ENCODE results near the gene GRIK4.

GRIK4 gene

DNA sequence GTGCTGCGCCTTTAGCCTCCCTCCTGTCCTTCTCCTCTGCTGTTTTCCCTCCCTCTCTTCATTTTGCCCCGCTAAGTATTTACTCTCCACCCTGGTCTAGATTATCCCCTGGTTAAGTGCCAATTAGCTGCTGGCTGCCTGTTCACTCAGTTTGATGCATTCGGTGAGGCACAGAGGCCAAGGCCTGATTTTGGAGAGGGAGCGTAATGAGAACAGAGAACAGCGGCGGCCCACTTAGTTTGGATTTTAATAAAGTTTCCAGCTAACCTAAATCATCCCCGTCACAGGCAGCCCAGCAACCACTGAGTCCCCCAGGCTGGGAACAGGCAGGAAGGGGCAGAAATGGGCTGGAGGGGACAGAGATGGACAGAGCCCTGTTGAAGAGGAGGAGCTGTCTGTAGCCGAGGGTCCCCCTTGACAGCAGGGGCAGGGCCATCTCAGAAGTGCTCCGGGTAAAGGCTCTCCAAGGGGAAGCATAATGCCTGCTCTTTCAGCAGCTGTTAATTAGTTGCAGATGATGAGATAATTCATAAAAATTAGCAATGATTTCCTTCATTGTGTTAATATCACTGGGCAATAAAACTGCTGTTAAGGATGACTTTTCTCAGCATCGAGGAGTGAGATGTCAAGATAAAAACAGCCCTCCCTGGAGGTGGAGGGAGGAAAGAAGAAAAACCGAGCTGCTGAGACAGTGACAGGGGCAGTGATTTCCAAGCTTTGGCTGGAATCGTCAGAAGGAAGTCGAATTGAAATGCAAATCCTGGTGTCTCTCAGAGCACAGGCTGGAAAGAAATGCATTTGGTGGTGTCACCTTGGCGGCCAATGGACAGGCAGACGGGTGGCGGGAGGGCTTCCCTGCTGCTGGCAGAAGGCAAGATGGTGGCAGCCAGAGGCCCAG, 170.1 kb downstream of the GRIK4 start:
- no peak for DNase-seq

GRCh38 chr11:120682332-120682649, 170.7 kb downstream of the GRIK4 start:
- DNase-seq, result no peak

DNA sequence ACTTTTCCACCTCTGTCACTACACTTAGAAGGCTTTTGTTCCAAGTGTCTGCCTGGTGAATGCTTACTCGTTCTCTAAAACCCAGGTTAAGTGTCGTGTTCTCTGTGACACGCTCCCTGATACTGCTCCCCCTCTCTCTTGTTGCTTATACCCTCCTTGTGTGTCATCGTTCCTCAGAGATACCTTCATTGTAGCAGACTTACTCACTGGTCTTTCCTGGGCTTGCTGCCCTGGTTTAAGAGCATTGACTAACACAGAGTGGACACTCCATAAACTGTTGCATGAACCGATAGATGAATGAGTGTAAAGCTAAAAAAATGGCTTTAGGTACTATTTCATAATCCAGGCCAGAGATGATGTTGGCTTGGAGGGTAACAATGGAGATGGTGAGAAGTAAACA, 171.3 kb downstream of the GRIK4 start:
- DNase-seq, result peak; percentile 8

GRCh38 chr11:120686516-120686915, 175.0 kb downstream of the GRIK4 start:
- no peak for DNase-seq

DNA sequence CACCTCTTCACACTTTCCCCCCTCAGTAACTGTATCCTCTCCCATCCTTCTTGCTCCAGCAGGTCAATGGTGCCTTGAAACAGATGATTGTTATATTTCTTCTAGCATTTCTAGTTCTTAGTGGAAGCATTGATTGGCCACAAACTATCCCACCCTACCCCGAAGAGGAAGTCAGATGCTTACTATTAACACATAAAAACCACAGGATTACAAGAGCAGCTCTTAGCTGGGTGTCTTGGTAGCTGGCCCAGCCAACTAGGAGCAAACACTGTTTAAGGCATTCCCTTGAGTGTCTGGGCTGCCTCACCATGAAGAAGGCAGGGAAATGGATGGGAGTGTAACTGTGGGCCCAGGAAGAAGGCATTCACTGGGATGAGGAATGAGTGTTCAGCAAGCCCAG, 176.6 kb downstream of the GRIK4 start:
- no peak for DNase-seq

- DNase-seq, result no peak
These were observed 178.2 kb downstream of the GRIK4 start for GRCh38 chr11:120689596-120690275.

DNA sequence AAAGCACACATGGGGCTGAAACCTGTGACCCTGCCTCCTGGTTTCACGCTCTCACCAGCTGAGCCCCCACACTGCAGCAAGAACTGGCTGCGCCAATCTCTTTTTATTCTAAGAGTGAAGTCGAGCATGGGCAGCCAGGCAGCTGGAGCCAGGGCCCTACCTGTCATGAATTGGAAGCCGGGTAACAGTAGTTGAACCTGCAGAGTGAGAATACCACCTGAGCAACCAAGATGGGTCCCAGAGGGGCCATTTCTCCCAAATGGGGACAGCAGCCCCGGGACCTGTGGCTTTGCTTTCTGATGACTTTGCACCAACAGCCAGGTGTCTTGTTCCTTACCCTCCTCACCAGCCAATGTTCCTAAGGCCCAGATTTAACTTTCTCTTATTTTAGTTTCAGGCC, 178.9 kb downstream of the GRIK4 start:
- DNase-seq, result no peak

GRCh38 chr11:120694726-120695125, 183.2 kb downstream of the GRIK4 start:
- DNase-seq, result no peak

DNA sequence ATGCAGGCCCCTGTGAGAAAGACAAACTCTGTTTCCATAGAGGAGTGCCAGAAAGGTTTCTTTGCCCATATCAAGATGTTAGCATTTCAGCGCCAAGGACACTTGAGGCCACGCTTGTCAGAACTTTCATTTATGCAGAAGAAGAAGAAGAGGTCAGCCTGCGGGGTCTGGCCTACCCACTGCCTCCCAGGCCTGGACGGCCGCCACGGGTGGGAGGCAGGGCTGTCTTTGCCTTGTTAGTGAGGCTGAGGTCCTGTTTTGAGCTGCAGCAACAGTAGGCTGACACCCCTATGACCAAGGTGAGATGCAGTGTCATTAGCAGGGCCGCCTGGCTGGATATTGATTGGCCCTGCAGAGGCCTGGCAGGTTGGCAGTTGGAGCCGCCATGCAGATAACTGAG, 183.9 kb downstream of the GRIK4 start:
- DNase-seq, result no peak

DNA sequence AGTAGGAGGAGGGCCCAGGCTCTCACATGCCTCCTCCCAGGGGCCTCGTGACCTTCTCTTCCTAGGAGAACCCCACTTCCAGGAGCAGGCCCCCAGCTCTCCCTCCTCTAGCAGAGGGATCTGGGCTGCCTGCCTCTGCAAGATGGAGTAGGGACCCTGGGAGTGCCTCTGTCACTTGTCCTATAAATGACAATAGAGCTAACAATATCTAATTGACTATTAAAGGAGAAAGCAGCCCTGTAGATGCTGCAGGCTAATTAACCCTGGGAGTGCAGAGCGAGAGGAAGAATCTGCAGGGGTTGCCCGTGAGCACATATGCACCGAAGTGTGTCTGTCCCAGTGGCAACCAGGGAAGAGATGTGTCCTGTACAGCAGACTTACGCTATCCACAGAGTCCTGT, 184.4 kb downstream of the GRIK4 start:
- DNase-seq, result no peak

DNA sequence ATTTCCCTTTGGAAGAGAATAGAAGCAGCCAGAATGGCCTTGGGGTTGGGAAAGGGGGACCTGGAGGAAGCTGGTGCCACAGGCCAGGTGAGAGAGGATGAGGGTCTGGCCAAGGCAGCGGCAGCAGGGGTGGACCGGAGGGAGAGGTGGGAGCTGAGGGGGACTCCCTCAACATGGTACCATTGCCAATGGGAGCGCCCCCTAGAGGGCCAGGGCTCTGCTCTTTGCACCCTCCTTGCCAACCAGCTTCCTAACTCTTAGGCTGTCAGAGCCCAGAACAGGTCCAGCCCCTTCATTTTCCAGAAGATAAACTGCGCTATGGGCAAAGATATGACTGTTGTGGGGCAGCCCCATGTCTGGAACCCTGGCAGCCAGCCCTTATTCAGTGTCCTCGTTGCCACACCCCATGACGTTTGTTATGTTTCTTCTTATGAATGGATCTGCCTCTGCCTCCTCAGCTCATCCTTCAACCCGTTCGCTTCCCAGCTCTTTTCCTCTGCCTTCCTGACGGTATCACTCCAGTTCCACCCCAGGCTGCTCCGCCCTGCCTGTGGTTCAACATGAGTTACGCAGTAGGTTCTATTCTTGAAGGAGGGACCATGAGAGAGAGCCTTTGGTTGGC, 185.2 kb downstream of the GRIK4 start:
- no peak for DNase-seq

- no peak for DNase-seq
These were observed 187.4 kb downstream of the GRIK4 start for GRCh38 chr11:120698918-120699317.

DNA sequence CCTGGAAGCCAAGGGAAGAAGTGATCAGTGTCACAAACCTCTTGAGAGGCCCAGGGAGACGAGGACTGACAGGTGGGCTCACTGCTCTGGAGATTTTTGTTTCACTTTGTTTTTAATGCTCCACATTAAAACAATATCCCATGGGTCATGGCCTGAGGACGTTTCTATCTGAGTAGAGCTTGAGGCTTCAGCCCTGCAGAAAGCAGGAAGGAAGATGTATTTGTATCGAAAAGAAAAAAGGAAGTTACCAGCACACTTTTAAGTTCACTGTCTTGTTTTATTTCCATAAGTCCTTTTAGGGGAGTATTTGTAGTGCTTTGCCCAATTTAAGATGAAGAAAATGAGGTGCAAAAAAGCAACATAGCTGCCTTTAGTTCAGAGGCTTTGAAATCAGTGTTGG, 191.1 kb downstream of the GRIK4 start:
- DNase-seq, result no peak

DNA sequence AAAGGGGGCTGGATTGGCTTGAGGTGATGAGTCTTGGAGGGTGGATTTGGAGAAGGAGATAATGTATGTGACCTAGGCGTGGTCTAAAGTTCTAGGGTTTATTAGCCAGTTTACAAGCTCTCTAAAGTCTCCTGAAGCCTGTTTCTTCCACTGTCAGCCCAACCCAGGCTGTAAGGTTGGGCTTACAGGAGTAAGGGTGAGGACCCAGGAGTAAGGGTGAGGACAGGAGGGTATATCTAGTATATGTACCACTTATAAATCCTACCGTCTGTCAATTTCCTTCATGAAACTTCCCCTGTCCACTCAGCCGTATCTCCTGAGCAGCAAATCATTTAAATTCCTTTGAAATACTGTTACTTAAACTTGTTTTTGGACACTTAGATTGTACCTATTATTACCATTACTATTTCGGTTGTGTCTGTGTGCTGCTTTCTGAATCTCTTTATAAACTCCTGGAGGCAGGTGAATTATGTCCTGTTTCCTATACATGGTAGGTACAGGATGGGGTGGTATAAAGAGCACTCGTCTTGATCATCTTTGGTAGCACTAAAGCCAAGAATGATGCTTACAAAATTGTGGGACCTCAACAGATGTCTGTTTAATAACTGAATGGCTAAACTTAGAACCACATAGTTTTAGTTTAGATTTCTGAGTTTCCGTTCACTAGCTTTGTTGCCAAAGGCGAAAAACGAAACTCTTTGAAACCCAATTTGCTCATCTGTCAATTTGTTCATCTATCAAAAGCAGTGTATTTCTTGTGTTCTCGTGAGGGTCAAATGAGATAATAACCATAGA, 192.0 kb downstream of the GRIK4 start:
- no peak for DNase-seq

- no peak for DNase-seq
These were observed 192.8 kb downstream of the GRIK4 start for GRCh38 chr11:120704256-120704750.

GRCh38 chr11:120706257-120706656, 194.7 kb downstream of the GRIK4 start:
- DNase-seq, result no peak

DNA sequence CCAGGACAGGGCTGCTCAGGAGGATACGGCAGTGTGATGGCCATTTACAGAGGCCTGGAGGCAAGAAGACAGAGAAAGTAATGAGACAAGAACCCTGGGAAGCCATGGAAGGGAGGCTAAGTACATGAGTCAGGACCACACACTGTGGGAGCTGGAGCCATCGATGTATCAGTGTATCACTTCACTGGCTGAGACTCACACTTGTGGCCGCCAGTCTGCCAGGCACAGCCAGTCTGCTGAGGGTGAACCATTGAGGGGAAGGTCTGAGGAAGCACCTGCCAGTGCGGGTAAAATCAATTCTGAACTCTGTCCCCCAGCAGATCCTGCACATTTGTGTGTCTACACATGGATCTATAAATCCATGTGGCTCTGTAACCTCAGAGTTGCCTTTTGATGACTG, 195.6 kb downstream of the GRIK4 start:
- peak; percentile 25 for DNase-seq

- no peak for DNase-seq
These were observed 196.1 kb downstream of the GRIK4 start for GRCh38 chr11:120707663-120708062.

DNA sequence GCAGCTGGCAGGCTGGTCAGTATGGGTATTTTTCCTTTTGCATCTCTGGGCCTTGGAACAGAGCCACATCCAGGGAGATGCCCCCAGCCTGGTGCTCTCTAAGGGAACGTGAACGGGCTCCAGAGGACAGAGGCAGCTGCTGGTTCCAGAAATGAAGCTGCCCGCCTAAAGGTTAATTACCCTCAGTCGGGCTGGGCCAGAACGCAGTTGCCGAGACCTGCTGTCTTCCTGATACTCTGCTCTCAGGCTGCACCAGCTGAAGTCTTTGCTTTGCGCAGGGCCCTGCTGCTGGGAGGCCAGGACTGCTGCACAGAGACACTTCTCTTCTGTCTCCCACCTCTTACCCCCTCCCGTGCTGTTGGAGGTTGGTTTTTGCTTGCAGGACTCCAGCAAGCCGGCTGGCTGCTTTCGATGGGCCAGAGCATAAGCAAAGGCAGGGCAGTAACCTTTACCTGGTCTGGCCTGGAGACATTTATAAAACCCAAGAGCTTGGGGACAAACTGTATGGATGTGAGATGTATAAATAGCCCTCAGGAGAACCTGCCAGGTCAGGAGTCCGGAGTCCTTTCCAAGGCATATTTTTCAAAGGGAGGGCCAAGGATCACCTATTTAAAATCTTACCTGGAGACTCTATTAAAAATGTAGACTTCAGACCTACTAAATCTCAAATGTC, 197.1 kb downstream of the GRIK4 start:
- DNase-seq, result no peak

DNA sequence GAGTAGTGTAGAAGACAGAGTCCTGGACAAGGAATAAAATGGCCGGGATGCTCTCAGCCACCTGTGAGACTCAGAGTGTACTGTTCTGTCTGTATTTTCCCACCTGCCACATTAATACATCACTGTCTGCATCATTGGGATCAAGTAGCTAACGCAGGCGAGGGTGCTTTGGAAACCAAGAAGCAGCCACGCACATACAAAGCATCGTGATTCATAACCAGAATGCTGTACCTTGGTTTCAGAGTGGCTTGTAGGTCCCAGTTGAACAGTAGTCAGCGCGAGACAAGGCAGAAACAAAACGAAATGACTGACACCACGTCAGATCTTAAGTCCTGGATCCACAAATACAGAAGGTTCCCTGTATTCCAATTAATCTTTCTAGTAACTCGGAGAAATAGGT, 198.3 kb downstream of the GRIK4 start:
- no peak for DNase-seq

DNA sequence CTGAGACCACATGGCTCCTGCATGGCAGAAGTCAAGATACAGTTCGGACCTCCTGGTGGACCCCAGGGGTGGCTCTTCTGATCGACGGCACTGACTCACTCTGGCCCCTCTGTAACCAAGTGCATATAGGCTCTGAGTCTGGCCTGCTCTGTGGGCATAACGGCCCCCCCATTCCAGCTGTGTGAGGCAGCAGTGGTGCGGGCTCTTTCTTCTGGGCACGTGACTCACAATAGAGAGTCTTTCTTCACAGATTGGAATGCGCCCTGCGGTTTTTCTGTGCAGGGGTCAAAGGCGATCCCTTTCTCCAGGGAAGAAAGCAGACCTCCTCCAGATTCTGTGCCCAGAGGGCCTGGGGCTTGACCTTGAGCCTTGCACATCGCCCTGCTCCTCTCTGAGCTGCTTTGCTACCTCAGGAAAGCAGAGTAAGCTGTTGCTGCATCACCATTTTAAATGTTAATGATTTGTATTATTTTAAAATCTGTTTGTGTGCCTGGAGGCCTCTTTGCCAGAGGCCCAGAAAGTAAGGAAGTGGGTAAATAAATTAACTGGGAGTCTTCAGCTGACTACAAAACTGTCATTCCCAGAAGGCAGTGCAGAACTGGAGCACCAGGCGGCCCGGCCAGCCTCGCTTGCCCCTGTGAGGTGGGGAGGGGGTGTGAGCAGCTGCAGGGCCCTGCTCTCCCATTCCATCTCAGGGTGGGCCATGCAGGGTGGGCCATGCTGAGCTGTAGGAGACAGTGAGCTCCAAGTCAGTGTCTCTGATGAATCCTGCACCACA, 199.0 kb downstream of the GRIK4 start:
- DNase-seq, result peak; percentile 83
